GM18499 (cell line): Measurements from ENCODE around the gene CDC42BPG.

Source experiments
- ATAC-seq: cut with Tn5 transposase; IDR thresholded peaks from one replicate; pipeline ENCODE4 v1.9.1; 2021; ENCODE audit warnings: moderate number of reproducible peaks; ENCODE audit not compliant: insufficient read depth, unreplicated experiment

Gene CDC42BPG

GRCh38 chr11:64867748-64868462 is 23.5 kb upstream of the CDC42BPG start:
- no peak for ATAC-seq

- no peak for ATAC-seq
These were observed 21.7 kb upstream of the CDC42BPG start for GRCh38 chr11:64866173-64866491.

GRCh38 chr11:64865286-64866172 is 21.1 kb upstream of the CDC42BPG start:
- ATAC-seq, result no peak

- no peak for ATAC-seq
These were observed 20.2 kb upstream of the CDC42BPG start for GRCh38 chr11:64864473-64865285.

- ATAC-seq, result no peak
These were observed 19.7 kb upstream of the CDC42BPG start for GRCh38 chr11:64864135-64864472.

GRCh38 chr11:64863391-64864060 is 19.1 kb upstream of the CDC42BPG start:
- ATAC-seq, result no peak

GRCh38 chr11:64862987-64863390 is 18.5 kb upstream of the CDC42BPG start:
- no peak for ATAC-seq

- no peak for ATAC-seq
These were observed 16.9 kb upstream of the CDC42BPG start for GRCh38 chr11:64861227-64861975.

GRCh38 chr11:64859542-64860414 is 15.3 kb upstream of the CDC42BPG start:
- peak; percentile 45 for ATAC-seq

- ATAC-seq, result peak; percentile 10
These were observed 14.2 kb upstream of the CDC42BPG start for GRCh38 chr11:64858467-64859263.

- ATAC-seq, result no peak
These were observed 13.0 kb upstream of the CDC42BPG start for GRCh38 chr11:64857485-64857884.

GRCh38 chr11:64856382-64857227 is 12.2 kb upstream of the CDC42BPG start:
- ATAC-seq, result no peak

GRCh38 chr11:64855596-64856304 is 11.3 kb upstream of the CDC42BPG start:
- no peak for ATAC-seq

- no peak for ATAC-seq
These were observed 10.4 kb upstream of the CDC42BPG start for GRCh38 chr11:64854534-64855502.

GRCh38 chr11:64854157-64854533 is 9.7 kb upstream of the CDC42BPG start:
- ATAC-seq, result no peak
